ENCODE measurements around the gene WFDC13. TPM values are rescaled to one million over a fixed set of nuclear protein-coding genes. Genes with fewer than 3 reads are reported as not detected.
"Not testable (repeated sequence)": the region's sequence is repeated elsewhere in the genome, so short reads cannot be mapped to it uniquely, and the experiment has no call there.

Gene WFDC13
- polyA plus RNA-seq = not detected in 2 replicates
- not detected in 2 replicates for polyA minus RNA-seq

GRCh38 chr20:45701873-45702272 lies at the start of gene WFDC13:
Gene WFDC13 (plus strand): TSS chr20:45702038. CDS start chr20:45702124, 86 bp downstream.
- no peaks in the 10 kb centered on the region for H4K20me1 ChIP-seq (ENCODE audit: insufficient read depth)
- no peak within 1 kb of the TSS for H3K27ac ChIP-seq (ENCODE audit: low read length)
- no peak within 1 kb of the TSS for H3K4me2 ChIP-seq (ENCODE audit: low read length)
- H3K4me3 ChIP-seq (ENCODE audit: low read length) = no peak within 1 kb of the TSS
- H3F3A ChIP-seq (ENCODE audit: insufficient read depth, low read length, poor library complexity, severe bottlenecking) = no peaks in the 10 kb centered on the region
- no peak within 1 kb of the TSS for H3K9ac ChIP-seq (ENCODE audit: low read length)
- H2AFZ ChIP-seq (ENCODE audit: low read depth, low read length) = no peak within 1 kb of the TSS
- H3K79me2 ChIP-seq (replicated peaks; ENCODE audit: insufficient read depth, low read length) = no peaks in the 10 kb centered on the region
- H3K9me3 ChIP-seq (ENCODE audit: low read length) = no peaks in the 10 kb centered on the region
- no peak for TF ChIP-seq TAF1 (IDR thresholded peaks at IDR 0.05; ENCODE audit: low read depth)
- no peak for TF ChIP-seq RAD21 (conservative IDR thresholded peaks at IDR 0.05)
- no peak for TF ChIP-seq CTCF (IDR thresholded peaks at IDR 0.05; ENCODE audit: poor library complexity, severe bottlenecking)
- TF ChIP-seq POLR2AphosphoS5 (IDR thresholded peaks at IDR 0.05) = no peak
- no peak for TF ChIP-seq SMC3 (conservative IDR thresholded peaks at IDR 0.05; ENCODE audit: poor library complexity)
- no peak for TF ChIP-seq MXI1 (conservative IDR thresholded peaks at IDR 0.05; ENCODE audit: poor library complexity, severe bottlenecking)
- TF ChIP-seq EP300 (conservative IDR thresholded peaks at IDR 0.05; ENCODE audit: poor library complexity, severe bottlenecking) = no peak
- TF ChIP-seq EZH2 (IDR thresholded peaks at IDR 0.05; ENCODE audit: borderline replicate concordance, insufficient read depth, low read length, poor library complexity, severe bottlenecking) = no peak
- no peak for TF ChIP-seq REST (IDR thresholded peaks at IDR 0.05; ENCODE audit: borderline replicate concordance)
- no peaks in the 10 kb centered on the region for H3K27me3 ChIP-seq (ENCODE audit: insufficient read depth, low read depth, low read length)
- no peaks in the 10 kb centered on the region for H3K36me3 ChIP-seq (ENCODE audit: insufficient read depth, low read length)
- H3K9me2 ChIP-seq (ENCODE audit: insufficient read depth, low read length) = no peaks in the 10 kb centered on the region

- not testable (repeated sequence) for H3K4me3 ChIP-seq (ENCODE audit: low read length); H3K9ac ChIP-seq (ENCODE audit: low read length); H3K79me2 ChIP-seq (replicated peaks; ENCODE audit: insufficient read depth, low read length); H3K36me3 ChIP-seq (ENCODE audit: insufficient read depth, low read length); H3K9me3 ChIP-seq (ENCODE audit: low read length); H3K4me2 ChIP-seq (ENCODE audit: low read length); H3K27ac ChIP-seq (ENCODE audit: low read length); H4K20me1 ChIP-seq (ENCODE audit: insufficient read depth); H3K9me2 ChIP-seq (ENCODE audit: insufficient read depth, low read length); H3K27me3 ChIP-seq (ENCODE audit: insufficient read depth, low read depth, low read length); H2AFZ ChIP-seq (ENCODE audit: low read depth, low read length); H3F3A ChIP-seq (ENCODE audit: insufficient read depth, low read length, poor library complexity, severe bottlenecking)
These were observed 44.8 kb upstream of the WFDC13 start for GRCh38 chr20:45657038-45657437.

GRCh38 chr20:45670139-45670538 lies 31.7 kb upstream of the WFDC13 start, which contains the start of gene WFDC11:
Gene WFDC11 (minus strand): TSS chr20:45670239. CDS start chr20:45650600, 19,639 bp downstream.
- H3K9me2 ChIP-seq (ENCODE audit: insufficient read depth, low read length) = no peaks in the 10 kb centered on the region
- H3K36me3 ChIP-seq (ENCODE audit: insufficient read depth, low read length) = no peaks in the 10 kb centered on the region
- H3K27ac ChIP-seq (ENCODE audit: low read length) = no peak within 1 kb of the TSS
- no peak within 1 kb of the TSS for H3K9ac ChIP-seq (ENCODE audit: low read length)
- H3K27me3 ChIP-seq (ENCODE audit: insufficient read depth, low read depth, low read length) = no peaks in the 10 kb centered on the region
- H3K9me3 ChIP-seq (ENCODE audit: low read length) = no peaks in the 10 kb centered on the region
- H3K4me3 ChIP-seq (ENCODE audit: low read length) = no peak within 1 kb of the TSS
- no peak within 1 kb of the TSS for H2AFZ ChIP-seq (ENCODE audit: low read depth, low read length)
- H3F3A ChIP-seq (ENCODE audit: insufficient read depth, low read length, poor library complexity, severe bottlenecking) = no peaks in the 10 kb centered on the region
- H3K4me2 ChIP-seq (ENCODE audit: low read length) = no peak within 1 kb of the TSS
- TF ChIP-seq CTCF (IDR thresholded peaks at IDR 0.05; ENCODE audit: poor library complexity, severe bottlenecking) = no peak
- no peak for TF ChIP-seq RAD21 (conservative IDR thresholded peaks at IDR 0.05)
- TF ChIP-seq SMC3 (conservative IDR thresholded peaks at IDR 0.05; ENCODE audit: poor library complexity) = no peak
- TF ChIP-seq TAF1 (IDR thresholded peaks at IDR 0.05; ENCODE audit: low read depth) = no peak
- no peak for TF ChIP-seq MXI1 (conservative IDR thresholded peaks at IDR 0.05; ENCODE audit: poor library complexity, severe bottlenecking)
- TF ChIP-seq REST (IDR thresholded peaks at IDR 0.05; ENCODE audit: borderline replicate concordance) = no peak
- no peak for TF ChIP-seq EP300 (conservative IDR thresholded peaks at IDR 0.05; ENCODE audit: poor library complexity, severe bottlenecking)
- no peak for TF ChIP-seq EZH2 (IDR thresholded peaks at IDR 0.05; ENCODE audit: borderline replicate concordance, insufficient read depth, low read length, poor library complexity, severe bottlenecking)
- TF ChIP-seq POLR2AphosphoS5 (IDR thresholded peaks at IDR 0.05) = no peak
- H3K79me2 ChIP-seq (replicated peaks; ENCODE audit: insufficient read depth, low read length) = no peaks in the 10 kb centered on the region
- H4K20me1 ChIP-seq (ENCODE audit: insufficient read depth) = no peaks in the 10 kb centered on the region

Measured in neural cell (in vitro differentiated cells).